Osteoblast (primary cell): ENCODE results near the gene HSDL2. TPM values are rescaled to one million over a fixed set of nuclear protein-coding genes. Genes with fewer than 3 reads are reported as not detected.

Source experiments
- DNase-seq: peaks from one replicate; pipeline ENCODE4 v3.0.0; 2011; ENCODE audit warnings: low spot score, mixed read lengths; ENCODE audit not compliant: insufficient read length; ENCODE audit errors: missing footprints
- H2AFZ ChIP-seq: 2 replicates; pipeline ENCODE4 v1.6.0; 2011; ENCODE audit warnings: mild to moderate bottlenecking, low read length
- H3K27ac ChIP-seq: 2 replicates; pipeline ENCODE4 v1.5.1; 2011; ENCODE audit warnings: mild to moderate bottlenecking, low read depth, low read length, moderate library complexity
- H3K27me3 ChIP-seq: 2 replicates; pipeline ENCODE4 v1.6.0; 2012; ENCODE audit warnings: mild to moderate bottlenecking, control low read depth, inconsistent platforms, low read length, moderate library complexity; ENCODE audit not compliant: insufficient read depth
- H3K36me3 ChIP-seq: 2 replicates; pipeline ENCODE4 v1.5.1; 2011; ENCODE audit warnings: mild to moderate bottlenecking, low read length, control low read depth, moderate library complexity; ENCODE audit not compliant: insufficient read depth
- H3K4me1 ChIP-seq: 2 replicates; pipeline ENCODE4 v1.5.1; 2011; ENCODE audit warnings: mild to moderate bottlenecking, low read length, control low read depth, moderate library complexity; ENCODE audit not compliant: insufficient read depth
- H3K4me2 ChIP-seq: 2 replicates; pipeline ENCODE4 v1.6.0; 2011; ENCODE audit warnings: mild to moderate bottlenecking, low read length; ENCODE audit not compliant: insufficient read depth
- H3K4me3 ChIP-seq: fragments of 200-600 bp; sonication (generic); 3 replicates; pipeline ENCODE4 v1.5.1; 2012; ENCODE audit warnings: mild to moderate bottlenecking, low read length, inconsistent platforms; ENCODE audit not compliant: insufficient read depth
- H3K79me2 ChIP-seq: 2 replicates; pipeline ENCODE4 v1.6.0; 2012; ENCODE audit warnings: mild to moderate bottlenecking, low read length, control low read depth, inconsistent platforms; ENCODE audit not compliant: insufficient read depth
- H3K9me3 ChIP-seq: 2 replicates; pipeline ENCODE4 v1.5.1; 2011; ENCODE audit warnings: low read depth, low read length, control low read depth
- H4K20me1 ChIP-seq: 2 replicates; pipeline ENCODE4 v1.6.0; 2012; ENCODE audit warnings: mild to moderate bottlenecking, low read length, control low read depth; ENCODE audit not compliant: insufficient read depth
- CTCF ChIP-seq: IDR thresholded peaks from 2 replicates; pipeline ENCODE4 v1.5.1; 2011; ENCODE audit warnings: mild to moderate bottlenecking, low read depth, low read length, moderate library complexity; ENCODE audit errors: extremely low read depth
- total RNA-seq: library from RNA; depleted of rRNA; stranded (reverse); fragments of >200 nt; gene quantifications from 2 replicates; pipeline ENCODE4 v1.2.3, GENCODE V29; 2012

Gene HSDL2
- total RNA-seq, 1 donor: 42.3 TPM

- H3K4me3 ChIP-seq: no peak overlapping the region
- no peak overlapping the region for H2AFZ ChIP-seq
- H3K79me2 ChIP-seq: no peaks in the 10 kb centered on the region
- H4K20me1 ChIP-seq: no peaks in the 10 kb centered on the region
- no peaks in the 10 kb centered on the region for H3K27me3 ChIP-seq
- DNase-seq: no peak
- H3K4me1 ChIP-seq: no peaks in the 10 kb centered on the region
- H3K27ac ChIP-seq: no peak overlapping the region
- H3K36me3 ChIP-seq: no peaks in the 10 kb centered on the region
- no peak for TF ChIP-seq CTCF
- no peak overlapping the region for H3K4me2 ChIP-seq
- no peaks in the 10 kb centered on the region for H3K9me3 ChIP-seq
Measured at GRCh38 chr9:112437406-112437805, 57.5 kb downstream of the HSDL2 start.

- Histone ChIP-seq H3K36me3 (no peaks in the 10 kb centered on the region), H3K79me2 (no peaks in the 10 kb centered on the region), H3K27ac (no peak overlapping the region), H3K4me3 (no peak overlapping the region), H3K4me1 (no peaks in the 10 kb centered on the region), H2AFZ (no peak overlapping the region), H3K9me3 (no peaks in the 10 kb centered on the region), H4K20me1 (no peaks in the 10 kb centered on the region), H3K4me2 (no peak overlapping the region), H3K27me3 (no peaks in the 10 kb centered on the region)
- no peak for DNase-seq
- TF ChIP-seq CTCF: no peak
Measured at GRCh38 chr9:112439171-112439570, 59.3 kb downstream of the HSDL2 start.

- no peak for TF ChIP-seq CTCF
- H3K27me3 ChIP-seq: no peaks in the 10 kb centered on the region
- no peak for DNase-seq
- H3K36me3 ChIP-seq: no peaks in the 10 kb centered on the region
- H3K4me1 ChIP-seq: no peaks in the 10 kb centered on the region
- H3K4me3 ChIP-seq: no peak overlapping the region
- H3K9me3 ChIP-seq: no peaks in the 10 kb centered on the region
- no peak overlapping the region for H3K27ac ChIP-seq
- H2AFZ ChIP-seq: no peak overlapping the region
- H3K79me2 ChIP-seq: no peaks in the 10 kb centered on the region
- no peak overlapping the region for H3K4me2 ChIP-seq
- H4K20me1 ChIP-seq: no peaks in the 10 kb centered on the region
Measured at GRCh38 chr9:112439825-112440224, 59.9 kb downstream of the HSDL2 start.

- Histone ChIP-seq H3K4me3 (no peak overlapping the region), H3K9me3 (no peaks in the 10 kb centered on the region), H2AFZ (no peak overlapping the region), H3K27me3 (no peaks in the 10 kb centered on the region), H3K79me2 (no peaks in the 10 kb centered on the region), H4K20me1 (no peaks in the 10 kb centered on the region), H3K4me2 (no peak overlapping the region), H3K27ac (no peak overlapping the region), H3K36me3 (no peaks in the 10 kb centered on the region), H3K4me1 (peaks cover 12% of the 10 kb centered on the region)
- DNase-seq: no peak
- TF ChIP-seq CTCF: peak; percentile 62
Measured at GRCh38 chr9:112443200-112443599, 63.3 kb downstream of the HSDL2 start.
